HepG2 (cell line): ENCODE results near the gene CUL4A. TPM values are rescaled to one million over a fixed set of nuclear protein-coding genes. Genes with fewer than 3 reads are reported as not detected.

Experiments
- ATAC-seq: fragments of 200-7000 bp; cut with Tn5 transposase; 3 replicates; pipeline ENCODE4 v1.9.1; 2020; ENCODE audit warnings: mild to moderate bottlenecking, moderate library complexity
- BruUV-seq: library from RNA; stranded (reverse); fragments of 400-500 nt; replicated peaks from 2 replicates; lab custom pipeline; 2021; lab: Mats Ljungman, UMichigan
- CTCF ChIA-PET: fragments of 300-600 bp; formaldehyde crosslinking; extraction: SDS; loops from one replicate; lab custom pipeline; 2021; ENCODE audit warnings: low total read pairs, inconsistent platforms, low intra/inter-chr PET ratio; lab: Yijun Ruan, JAX
- POLR2A ChIA-PET: fragments of 350-600 bp; sonication (Branson Sonifier 250); formaldehyde crosslinking; loops from one replicate; lab custom pipeline; 2020; ENCODE audit warnings: antibody characterized with exemption, inconsistent platforms; lab: Yijun Ruan, JAX
- DNase-seq: peaks from one replicate; pipeline ENCODE4 v3.0.0-alpha.2; 2015; ENCODE audit warnings: low spot score
- FAIRE-seq: peaks from 3 replicates; lab custom pipeline; 2011; peaks lifted over from hg19 to GRCh38; lab: Jason Lieb, UNC
- H2AFZ ChIP-seq: one replicate; pipeline ENCODE4 v1.6.1; 2011; ENCODE audit warnings: low read length, inconsistent platforms
- H3K27ac ChIP-seq: fragments of 300-600 bp; 3 replicates; pipeline ENCODE4 v1.8.0; 2011; ENCODE audit warnings: mixed run types, mild to moderate bottlenecking, mixed read lengths, low read length, inconsistent platforms; ENCODE audit not compliant: insufficient read depth; ENCODE audit errors: extremely low read length
- H3K27me3 ChIP-seq, 2 experiments: fragments of 200-600 bp in 1 of 2; 2 replicates in 1 of 2; 3 replicates in 1 of 2; pipeline versions ENCODE4 v1.6.0 to v1.8.0; 2011; ENCODE audit warnings: low read length in 2 of 2, mild to moderate bottlenecking in 2 of 2, moderate library complexity in 2 of 2, inconsistent platforms in 1 of 2; ENCODE audit not compliant: insufficient read depth in 2 of 2, control insufficient read depth in 1 of 2
- H3K36me3 ChIP-seq, 2 experiments: fragments of 200-600 bp in 1 of 2; replicated peaks in 1 of 2; 2 replicates in 1 of 2; 3 replicates in 1 of 2; pipeline versions ENCODE4 v1.5.1 to v1.8.0; 2011; ENCODE audit warnings: low read length in 2 of 2, inconsistent platforms in 1 of 2; ENCODE audit not compliant: insufficient read depth in 2 of 2, control insufficient read depth in 1 of 2
- H3K4me1 ChIP-seq: 2 replicates; pipeline ENCODE4 v1.5.1; 2012; ENCODE audit warnings: low read length, inconsistent platforms; ENCODE audit not compliant: insufficient read depth
- H3K4me2 ChIP-seq: 2 replicates; pipeline ENCODE4 v1.6.0; 2011; ENCODE audit warnings: low read depth, low read length, inconsistent platforms
- H3K4me3 ChIP-seq, 3 experiments: fragments of 200-600 bp in 1 of 3; sonication (generic), shearing (Covaris generic) in 1 of 3; replicated peaks in 1 of 3; 2 replicates each; pipeline ENCODE4 v1.5.1; 2011 to 2016; ENCODE audit warnings: low read length in 3 of 3, inconsistent platforms in 2 of 3, low read depth in 2 of 3, mild to moderate bottlenecking in 2 of 3, control low read depth in 1 of 3, mixed read lengths in 1 of 3; ENCODE audit not compliant: insufficient read depth in 1 of 3
- H3K79me2 ChIP-seq: one replicate; pipeline ENCODE4 v1.6.1; 2011; ENCODE audit warnings: low read length, inconsistent platforms; ENCODE audit not compliant: insufficient read depth
- H3K9ac ChIP-seq: 2 replicates; pipeline ENCODE4 v1.6.0; 2011; ENCODE audit warnings: mild to moderate bottlenecking, low read depth, low read length, inconsistent platforms; ENCODE audit not compliant: insufficient read depth
- H3K9me3 ChIP-seq: 2 replicates; pipeline ENCODE4 v1.5.1; 2012; ENCODE audit warnings: mild to moderate bottlenecking, low read length
- H4K20me1 ChIP-seq: 2 replicates; pipeline ENCODE4 v1.6.0; 2011; ENCODE audit warnings: inconsistent platforms, mild to moderate bottlenecking, low read length, moderate library complexity; ENCODE audit not compliant: insufficient read depth
- HNRNPUL1 ChIP-seq: fragments of 200-400 bp; formaldehyde crosslinking; IDR thresholded peaks from 2 replicates; pipeline ENCODE4 v1.6.1; 2017; ENCODE audit warnings: low read depth, mild to moderate bottlenecking, low read length, moderate library complexity
- KDM3A ChIP-seq: IDR thresholded peaks from 2 replicates; pipeline ENCODE4 v1.6.1; 2018; ENCODE audit warnings: low read depth, missing compliant biosample characterization
- NFKB2 ChIP-seq: sonication (generic); formaldehyde crosslinking; IDR thresholded peaks from 2 replicates; pipeline ENCODE4 v1.4.0; 2020; ENCODE audit warnings: missing genetic modification reagents, borderline replicate concordance
- RBFOX2 ChIP-seq: fragments of 200-400 bp; formaldehyde crosslinking; IDR thresholded peaks from 2 replicates; pipeline ENCODE4 v1.6.1; 2017; ENCODE audit warnings: low read depth, mild to moderate bottlenecking, low read length
- SPEN ChIP-seq: sonication (generic); formaldehyde crosslinking; IDR thresholded peaks from 2 replicates; pipeline ENCODE4 v1.5.1; 2020; ENCODE audit warnings: low read depth, mild to moderate bottlenecking, missing genetic modification reagents
- TEAD3 ChIP-seq: optimal IDR thresholded peaks from 2 replicates; pipeline ENCODE3; 2016; ENCODE audit warnings: borderline replicate concordance
- ZNF839 ChIP-seq: sonication (generic); formaldehyde crosslinking; IDR thresholded peaks from 2 replicates; pipeline ENCODE4 v1.4.0; 2020; ENCODE audit warnings: missing genetic modification reagents, mild to moderate bottlenecking, borderline replicate concordance
- WGBS: methylation state at CpG from one replicate; pipeline ENCODE4 v1.1.6; 2017; ENCODE audit warnings: low lambda C conversion rate; 5-methylcytosine and 5-hydroxymethylcytosine counted together
- in situ Hi-C: cut with HindIII; loops from 2 replicates; pipeline ENCODE4 v1.10.0; 2017; ENCODE audit warnings: low pct_unique_long_range_greater_than_20kb; ENCODE audit not compliant: extremely low pct_ligation_motif_present
- intact Hi-C: fragments of 100-400 bp; cut with micrococcal nuclease; formaldehyde crosslinking; loops from one replicate; pipeline ENCODE4 v1.10.0; 2022; ENCODE audit not compliant: unreplicated experiment
- polyA plus RNA-seq, 8 experiments: library from polyadenylated mRNA; depleted of rRNA in 3 of 8; stranded (reverse) in 7 of 8; unstranded in 1 of 8; fragments of >200 nt; fragmentation: Illumina TruSeq in 4 of 8; extraction: Trizol in 4 of 8; gene quantifications; 2 replicates each; pipeline versions ENCODE4 v1.2.1 to v1.2.3, GENCODE V29; 2011 to 2016; ENCODE audit warnings: low read depth in 4 of 8, missing spikeins in 1 of 8, mixed read lengths in 1 of 8; ENCODE audit not compliant: insufficient read depth in 1 of 8
- total RNA-seq, 5 experiments: library from RNA; depleted of rRNA; stranded (reverse); fragments of >200 nt; fragmentation: Illumina TruSeq; extraction: Trizol; gene quantifications; 2 replicates each; pipeline ENCODE4 v1.2.3, GENCODE V29; 2016; ENCODE audit warnings: low read depth in 1 of 5
- TF ChIP-seq, protein P1 (sequence below): sonication (generic); formaldehyde crosslinking; IDR thresholded peaks from 2 replicates; pipeline ENCODE4 v1.8.0; 2022; ENCODE audit warnings: mild to moderate bottlenecking, missing genetic modification reagents, moderate library complexity
- TF ChIP-seq, protein P2 (sequence below): sonication (generic); formaldehyde crosslinking; IDR thresholded peaks from 2 replicates; pipeline ENCODE4 v1.8.1; 2023; ENCODE audit warnings: mild to moderate bottlenecking, inconsistent platforms, moderate library complexity, missing genetic modification reagents, borderline replicate concordance
- TF ChIP-seq, protein P3 (sequence below): sonication (generic); formaldehyde crosslinking; IDR thresholded peaks from 2 replicates; pipeline ENCODE4 v1.4.0; 2020; ENCODE audit warnings: missing genetic modification reagents, mild to moderate bottlenecking, borderline replicate concordance

The CUL4A gene
- total and polyA plus RNA-seq, 2 of the 13 experiments (the other 11 are each of a cell fraction or from before 2014, with no cell fraction given): 51.2 to 75.3 TPM

DNA sequence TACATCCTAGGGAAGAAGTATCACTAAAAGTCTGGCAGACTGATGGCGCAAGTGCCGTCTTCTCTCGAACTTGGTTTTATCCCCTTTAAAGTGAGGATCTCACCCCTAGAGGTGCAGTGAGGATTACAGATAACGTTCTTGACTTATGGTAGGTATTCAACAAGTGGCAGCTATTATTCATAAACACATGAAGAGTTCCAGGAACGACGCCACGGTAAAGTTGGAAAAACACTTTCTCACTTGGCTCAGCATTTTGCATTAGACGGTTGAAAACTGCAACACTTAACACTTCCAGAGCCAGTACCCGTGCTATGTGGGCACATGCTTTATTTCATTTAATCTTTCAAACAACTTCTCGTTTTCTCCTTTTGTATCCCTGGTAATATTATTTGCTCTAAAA, 42.3 kb upstream of the CUL4A start:
- Histone ChIP-seq H3K4me1 (peaks cover 35% of the 10 kb centered on the region), H3K36me3 (peaks cover 0 to 9% of the 10 kb centered on the region in 2 experiments; a peak in 3 of 5 replicates), H3K79me2 (no peaks in the 10 kb centered on the region), H3K27ac (no peak overlapping the region), H4K20me1 (no peaks in the 10 kb centered on the region), H2AFZ (no peak overlapping the region), H3K9ac (no peak overlapping the region), H3K4me2 (no peak overlapping the region), H3K4me3 (no peak overlapping the region), H3K27me3 (no peaks in the 10 kb centered on the region), H3K9me3 (no peaks in the 10 kb centered on the region)
- BruUV-seq: no TSS peak
- 99% methylated on average over 10 of the region's 10 CpGs for WGBS
- ChIA-PET CTCF (no interaction called here), POLR2A (no interaction called here)
- intact Hi-C loops (no loop called here), in situ Hi-C loops (no loop called here)
- ATAC-seq (no peak), FAIRE-seq (no peak), DNase-seq (no peak)
- TF ChIP-seq, protein P1, sequence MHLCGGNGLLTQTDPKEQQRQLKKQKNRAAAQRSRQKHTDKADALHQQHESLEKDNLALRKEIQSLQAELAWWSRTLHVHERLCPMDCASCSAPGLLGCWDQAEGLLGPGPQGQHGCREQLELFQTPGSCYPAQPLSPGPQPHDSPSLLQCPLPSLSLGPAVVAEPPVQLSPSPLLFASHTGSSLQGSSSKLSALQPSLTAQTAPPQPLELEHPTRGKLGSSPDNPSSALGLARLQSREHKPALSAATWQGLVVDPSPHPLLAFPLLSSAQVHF: no peak
- TF ChIP-seq NFKB2 (CRISPR knock-in tag) (no peak), KDM3A (CRISPR knock-in tag) (no peak), SPEN (CRISPR knock-in tag) (no peak), TEAD3 (CRISPR knock-in tag) (no peak), ZNF839 (CRISPR knock-in tag) (no peak), HNRNPUL1 (no peak), RBFOX2 (no peak)
- TF ChIP-seq, protein P2, sequence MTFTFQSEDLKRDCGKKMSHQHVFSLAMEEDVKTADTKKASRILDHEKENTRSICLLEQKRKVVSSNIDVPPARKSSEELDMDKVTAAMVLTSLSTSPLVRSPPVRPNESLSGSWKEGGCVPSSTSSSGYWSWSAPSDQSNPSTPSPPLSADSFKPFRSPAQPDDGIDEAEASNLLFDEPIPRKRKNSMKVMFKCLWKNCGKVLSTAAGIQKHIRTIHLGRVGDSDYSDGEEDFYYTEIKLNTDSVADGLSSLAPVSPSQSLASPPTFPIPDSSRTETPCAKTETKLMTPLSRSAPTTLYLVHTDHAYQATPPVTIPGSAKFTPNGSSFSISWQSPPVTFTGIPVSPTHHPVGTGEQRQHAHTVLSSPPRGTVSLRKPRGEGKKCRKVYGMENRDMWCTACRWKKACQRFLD: no peak
- TF ChIP-seq, protein P3, sequence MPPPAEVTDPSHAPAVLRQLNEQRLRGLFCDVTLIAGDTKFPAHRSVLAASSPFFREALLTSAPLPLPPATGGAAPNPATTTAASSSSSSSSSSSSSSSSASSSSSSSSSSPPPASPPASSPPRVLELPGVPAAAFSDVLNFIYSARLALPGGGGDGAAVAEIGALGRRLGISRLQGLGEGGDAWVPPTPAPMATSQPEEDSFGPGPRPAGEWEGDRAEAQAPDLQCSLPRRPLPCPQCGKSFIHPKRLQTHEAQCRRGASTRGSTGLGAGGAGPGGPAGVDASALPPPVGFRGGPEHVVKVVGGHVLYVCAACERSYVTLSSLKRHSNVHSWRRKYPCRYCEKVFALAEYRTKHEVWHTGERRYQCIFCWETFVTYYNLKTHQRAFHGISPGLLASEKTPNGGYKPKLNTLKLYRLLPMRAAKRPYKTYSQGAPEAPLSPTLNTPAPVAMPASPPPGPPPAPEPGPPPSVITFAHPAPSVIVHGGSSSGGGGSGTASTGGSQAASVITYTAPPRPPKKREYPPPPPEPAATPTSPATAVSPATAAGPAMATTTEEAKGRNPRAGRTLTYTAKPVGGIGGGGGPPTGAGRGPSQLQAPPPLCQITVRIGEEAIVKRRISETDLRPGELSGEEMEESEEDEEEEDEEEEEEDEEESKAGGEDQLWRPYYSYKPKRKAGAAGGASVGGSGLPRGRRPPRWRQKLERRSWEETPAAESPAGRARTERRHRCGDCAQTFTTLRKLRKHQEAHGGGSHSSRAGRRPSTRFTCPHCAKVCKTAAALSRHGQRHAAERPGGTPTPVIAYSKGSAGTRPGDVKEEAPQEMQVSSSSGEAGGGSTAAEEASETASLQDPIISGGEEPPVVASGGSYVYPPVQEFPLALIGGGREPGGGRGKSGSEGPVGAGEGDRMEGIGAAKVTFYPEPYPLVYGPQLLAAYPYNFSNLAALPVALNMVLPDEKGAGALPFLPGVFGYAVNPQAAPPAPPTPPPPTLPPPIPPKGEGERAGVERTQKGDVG (CRISPR knock-in tag): no peak
